ENCODE measurements around the gene ATP6V0C. TPM values are rescaled to one million over a fixed set of nuclear protein-coding genes. Genes with fewer than 3 reads are reported as not detected.
A peak's percentile ranks its signal among the peaks of the same experiment; 100 is the strongest.

ATP6V0C gene
- total and polyA plus RNA-seq, 2 of the 13 experiments (the other 11 are each of a cell fraction or from before 2014, with no cell fraction given): 10.4 to 20.1 TPM

DNA sequence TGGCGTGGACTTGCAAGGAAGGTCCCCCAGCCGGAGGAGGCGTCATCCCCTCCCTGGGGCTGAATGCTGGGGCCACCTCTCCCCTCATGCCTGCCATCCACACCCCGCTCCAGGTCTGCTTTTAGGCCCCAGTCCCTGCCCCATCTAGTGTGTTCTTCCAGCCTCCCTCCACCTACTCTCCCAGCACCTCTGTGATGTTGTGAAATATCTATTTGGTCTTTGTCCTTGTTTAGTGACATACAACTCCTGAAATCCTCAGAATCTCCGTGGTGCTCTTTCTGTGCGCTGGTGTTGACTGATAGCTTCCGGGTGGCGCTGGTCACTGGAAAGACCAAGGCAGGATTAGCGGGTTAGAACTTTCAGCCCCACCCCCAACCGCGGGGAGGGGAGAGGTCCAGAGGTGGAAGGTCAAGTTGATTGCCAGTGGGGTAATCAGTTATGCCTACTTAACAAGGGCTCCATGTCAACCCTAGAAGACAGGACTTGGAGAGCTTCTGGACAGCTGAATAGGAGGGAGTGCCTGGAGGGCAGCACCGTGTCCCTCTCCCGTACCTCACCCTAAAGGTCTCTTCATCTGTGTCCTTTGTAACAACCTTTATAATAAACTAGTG, 28.7 kb upstream of the ATP6V0C start (continued):
- no peak for TF ChIP-seq NPAS2 (CRISPR knock-in tag; IDR thresholded peaks at IDR 0.05; ENCODE audit: borderline replicate concordance)
- no peak; the same call in 1 of the 2 replicates for TF ChIP-seq ZNF431 (CRISPR knock-in tag; IDR thresholded peaks at IDR 0.05; ENCODE audit: borderline replicate concordance, low read depth)
- TF ChIP-seq, protein P1, sequence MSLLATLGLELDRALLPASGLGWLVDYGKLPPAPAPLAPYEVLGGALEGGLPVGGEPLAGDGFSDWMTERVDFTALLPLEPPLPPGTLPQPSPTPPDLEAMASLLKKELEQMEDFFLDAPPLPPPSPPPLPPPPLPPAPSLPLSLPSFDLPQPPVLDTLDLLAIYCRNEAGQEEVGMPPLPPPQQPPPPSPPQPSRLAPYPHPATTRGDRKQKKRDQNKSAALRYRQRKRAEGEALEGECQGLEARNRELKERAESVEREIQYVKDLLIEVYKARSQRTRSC (CRISPR knock-in tag; IDR thresholded peaks at IDR 0.05; ENCODE audit: low read depth): no peak
- no peak for TF ChIP-seq ZNF296 (CRISPR knock-in tag; conservative IDR thresholded peaks at IDR 0.05)
- TF ChIP-seq, protein P2, sequence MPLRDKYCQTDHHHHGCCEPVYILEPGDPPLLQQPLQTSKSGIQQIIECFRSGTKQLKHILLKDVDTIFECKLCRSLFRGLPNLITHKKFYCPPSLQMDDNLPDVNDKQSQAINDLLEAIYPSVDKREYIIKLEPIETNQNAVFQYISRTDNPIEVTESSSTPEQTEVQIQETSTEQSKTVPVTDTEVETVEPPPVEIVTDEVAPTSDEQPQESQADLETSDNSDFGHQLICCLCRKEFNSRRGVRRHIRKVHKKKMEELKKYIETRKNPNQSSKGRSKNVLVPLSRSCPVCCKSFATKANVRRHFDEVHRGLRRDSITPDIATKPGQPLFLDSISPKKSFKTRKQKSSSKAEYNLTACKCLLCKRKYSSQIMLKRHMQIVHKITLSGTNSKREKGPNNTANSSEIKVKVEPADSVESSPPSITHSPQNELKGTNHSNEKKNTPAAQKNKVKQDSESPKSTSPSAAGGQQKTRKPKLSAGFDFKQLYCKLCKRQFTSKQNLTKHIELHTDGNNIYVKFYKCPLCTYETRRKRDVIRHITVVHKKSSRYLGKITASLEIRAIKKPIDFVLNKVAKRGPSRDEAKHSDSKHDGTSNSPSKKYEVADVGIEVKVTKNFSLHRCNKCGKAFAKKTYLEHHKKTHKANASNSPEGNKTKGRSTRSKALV (CRISPR knock-in tag; IDR thresholded peaks at IDR 0.05): no peak
- TF ChIP-seq, protein P3, sequence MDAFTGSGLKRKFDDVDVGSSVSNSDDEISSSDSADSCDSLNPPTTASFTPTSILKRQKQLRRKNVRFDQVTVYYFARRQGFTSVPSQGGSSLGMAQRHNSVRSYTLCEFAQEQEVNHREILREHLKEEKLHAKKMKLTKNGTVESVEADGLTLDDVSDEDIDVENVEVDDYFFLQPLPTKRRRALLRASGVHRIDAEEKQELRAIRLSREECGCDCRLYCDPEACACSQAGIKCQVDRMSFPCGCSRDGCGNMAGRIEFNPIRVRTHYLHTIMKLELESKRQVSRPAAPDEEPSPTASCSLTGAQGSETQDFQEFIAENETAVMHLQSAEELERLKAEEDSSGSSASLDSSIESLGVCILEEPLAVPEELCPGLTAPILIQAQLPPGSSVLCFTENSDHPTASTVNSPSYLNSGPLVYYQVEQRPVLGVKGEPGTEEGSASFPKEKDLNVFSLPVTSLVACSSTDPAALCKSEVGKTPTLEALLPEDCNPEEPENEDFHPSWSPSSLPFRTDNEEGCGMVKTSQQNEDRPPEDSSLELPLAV (CRISPR knock-in tag; conservative IDR thresholded peaks at IDR 0.05; ENCODE audit: low read depth): no peak
- TF ChIP-seq ZNF230 (CRISPR knock-in tag; IDR thresholded peaks at IDR 0.05): no peak
- no peak; the same call in 1 of the 2 replicates for TF ChIP-seq ZNF503 (CRISPR knock-in tag; IDR thresholded peaks at IDR 0.05)
- TF ChIP-seq ZNF136 (CRISPR knock-in tag; IDR thresholded peaks at IDR 0.05; ENCODE audit: low read depth): no peak
- no peak; the same call in 1 of the 2 replicates for TF ChIP-seq ZNF747 (CRISPR knock-in tag; IDR thresholded peaks at IDR 0.05; ENCODE audit: borderline replicate concordance)
- TF ChIP-seq KMT2B (CRISPR knock-in tag; IDR thresholded peaks at IDR 0.05): peak; percentile 65; the same call in 1 of the 2 replicates
- TF ChIP-seq ZNF333 (CRISPR knock-in tag; IDR thresholded peaks at IDR 0.05; ENCODE audit: borderline replicate concordance): no peak
- TF ChIP-seq NFYC (CRISPR knock-in tag; IDR thresholded peaks at IDR 0.05): 0 out of 2 replicates have a peak, but pooled peaks have one; percentile 23
- peak; percentile 43; the same call in 1 of the 2 replicates for TF ChIP-seq ARNT2 (CRISPR knock-in tag; IDR thresholded peaks at IDR 0.05; ENCODE audit: low read depth)
- no peak for TF ChIP-seq SETDB1 (CRISPR knock-in tag; IDR thresholded peaks at IDR 0.05; ENCODE audit: borderline replicate concordance)
- TF ChIP-seq ZNF383 (CRISPR knock-in tag; IDR thresholded peaks at IDR 0.05; ENCODE audit: borderline replicate concordance): no peak
- TF ChIP-seq FOXP4 (CRISPR knock-in tag; IDR thresholded peaks at IDR 0.05): peak; percentile 89
- no peak for TF ChIP-seq ZNF276 (CRISPR knock-in tag; IDR thresholded peaks at IDR 0.05; ENCODE audit: low read depth)
- peak; percentile 82 for TF ChIP-seq MEF2D (CRISPR knock-in tag; IDR thresholded peaks at IDR 0.05)
